Stomach (tissue), 9 donors: Measurements from ENCODE around the gene PSMA5. TPM values are rescaled to one million over a fixed set of nuclear protein-coding genes. Genes with fewer than 3 reads are reported as not detected.
"Not testable (repeated sequence)": the region's sequence is repeated elsewhere in the genome, so short reads cannot be mapped to it uniquely, and the experiment has no call there.

ENCODE experiments used
- DNase-seq, 2 donors: peaks; one replicate each; pipeline versions ENCODE4 v3.0.0 to v3.0.0-alpha.2; 2013 to 2019
- H3K27ac ChIP-seq, 5 donors: fragments of 200-600 bp in 4 of 5; sonication (generic) in 4 of 5; one replicate each; pipeline ENCODE4 v1.5.1; 2013 to 2019; ENCODE audit warnings: mild to moderate bottlenecking in 1 of 5, moderate library complexity in 1 of 5
- H3K27me3 ChIP-seq, 3 donors: fragments of 200-600 bp; sonication (generic); one replicate each; pipeline ENCODE4 v1.5.1; 2017 to 2019; ENCODE audit warnings: mixed run types in 1 of 3
- H3K36me3 ChIP-seq, 4 donors: fragments of 200-600 bp; sonication (generic); 1 replicate in 3 of 4; 2 replicates in 1 of 4; pipeline ENCODE4 v1.5.1; 2016 to 2019
- H3K4me1 ChIP-seq, 4 donors: fragments of 200-600 bp; sonication (generic); one replicate each; pipeline ENCODE4 v1.5.1; 2016 to 2019
- H3K4me3 ChIP-seq, 4 donors: fragments of 200-600 bp; sonication (generic) in 3 of 4; one replicate each; pipeline ENCODE4 v1.5.1; 2016 to 2019; ENCODE audit warnings: mild to moderate bottlenecking in 1 of 4
- H3K9me3 ChIP-seq, 4 donors: fragments of 200-600 bp; sonication (generic); one replicate each; pipeline ENCODE4 v1.5.1; 2016 to 2019
- EP300 ChIP-seq: sonication (generic); formaldehyde crosslinking; IDR thresholded peaks from one replicate; pipeline ENCODE4 v1.6.1; 2017; ENCODE audit warnings: antibody characterized with exemption
- POLR2A ChIP-seq, 4 donors: fragments of 450-650 bp; IDR thresholded peaks; one replicate each; pipeline ENCODE4 v1.6.1; 2016; ENCODE audit warnings: antibody characterized with exemption in 4 of 4, control low read depth in 2 of 4, mild to moderate bottlenecking in 1 of 4, moderate library complexity in 1 of 4
- POLR2AphosphoS5 ChIP-seq, 3 donors: sonication (generic); formaldehyde crosslinking; IDR thresholded peaks; one replicate each; pipeline ENCODE4 v1.6.1; 2016; ENCODE audit warnings: antibody characterized with exemption in 3 of 3
- WGBS, 5 donors: extraction: QIAGEN DNeasy Blood & Tissue Kit in 3 of 5; methylation state at CpG; one replicate each; pipeline versions ENCODE4 v1.1.5 to v1.1.7; 2013 to 2018; 5-methylcytosine and 5-hydroxymethylcytosine counted together
- intact Hi-C: fragments of 100-400 bp; cut with DNase I; formaldehyde crosslinking; loops from one replicate; pipeline ENCODE4 v1.15.1; 2023; ENCODE audit warnings: low total_unique reads
- polyA plus RNA-seq, 3 donors: library from polyadenylated mRNA; stranded (reverse); fragments of 200-250 nt; gene quantifications; one replicate each; pipeline ENCODE4 v1.2.3, GENCODE V29; 2013
- total RNA-seq, 5 donors: library from RNA; depleted of rRNA; stranded (reverse); fragments of >200 nt; gene quantifications; one replicate each; pipeline versions ENCODE4 v1.1.0 to v1.2.3, GENCODE V29; 2014 to 2016
- TF ChIP-seq, protein P1 (sequence below), 7 experiments: fragments of 450-650 bp in 4 of 7; fragments of 200-600 bp in 3 of 7; sonication (generic) in 3 of 7; IDR thresholded peaks; one replicate each; pipeline ENCODE4 v1.5.1; 2016 to 2019; ENCODE audit warnings: antibody characterized with exemption in 7 of 7, control low read depth in 2 of 7, mild to moderate bottlenecking in 1 of 7
- donor health status: healthy with polysubstance abuse.
- donor health status: Bipolar disorder and iron deficiency.
- donor health status: healthy.

Gene PSMA5
- total and polyA plus RNA-seq, 8 donors, result 5.3 to 84.2 (median 38.2) TPM

DNA sequence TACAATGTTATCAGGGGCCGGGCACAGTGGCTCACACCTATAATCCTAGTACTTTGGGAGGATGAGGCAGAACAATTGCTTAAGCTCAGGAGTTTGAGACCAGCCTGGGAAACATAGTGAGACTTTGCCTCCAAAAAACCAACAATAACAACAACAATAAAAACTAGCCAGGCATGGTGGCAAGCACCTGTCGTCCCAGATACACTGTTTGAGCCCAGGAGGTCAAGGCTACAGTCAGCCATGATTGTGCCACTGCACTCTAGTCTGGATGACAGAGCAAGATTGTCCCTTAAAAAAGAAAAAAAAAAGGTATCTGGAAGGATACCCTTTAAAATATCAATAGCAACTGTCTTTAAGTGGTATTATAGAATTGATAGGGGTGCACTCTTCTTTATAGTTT, 44.7 kb downstream of the PSMA5 start:
- H3K27ac ChIP-seq, result peak overlapping the region in 2 of 5 donors; percentile 6 to 65
- 50 to 77% (median 67%) methylated on average over 2 of the region's 2 CpGs for WGBS, 5 donors
- no peaks in the 10 kb centered on the region for H3K27me3 ChIP-seq
- no peak for DNase-seq
- H3K4me1 ChIP-seq, result peaks cover 0 to 53% (median 35%) of the 10 kb centered on the region in 4 donors
- TF ChIP-seq EP300 (no peak), POLR2A (IDR thresholded peaks at IDR 0.05) (no peak), POLR2AphosphoS5 (IDR thresholded peaks at IDR 0.05) (no peak)
- TF ChIP-seq, protein P1, sequence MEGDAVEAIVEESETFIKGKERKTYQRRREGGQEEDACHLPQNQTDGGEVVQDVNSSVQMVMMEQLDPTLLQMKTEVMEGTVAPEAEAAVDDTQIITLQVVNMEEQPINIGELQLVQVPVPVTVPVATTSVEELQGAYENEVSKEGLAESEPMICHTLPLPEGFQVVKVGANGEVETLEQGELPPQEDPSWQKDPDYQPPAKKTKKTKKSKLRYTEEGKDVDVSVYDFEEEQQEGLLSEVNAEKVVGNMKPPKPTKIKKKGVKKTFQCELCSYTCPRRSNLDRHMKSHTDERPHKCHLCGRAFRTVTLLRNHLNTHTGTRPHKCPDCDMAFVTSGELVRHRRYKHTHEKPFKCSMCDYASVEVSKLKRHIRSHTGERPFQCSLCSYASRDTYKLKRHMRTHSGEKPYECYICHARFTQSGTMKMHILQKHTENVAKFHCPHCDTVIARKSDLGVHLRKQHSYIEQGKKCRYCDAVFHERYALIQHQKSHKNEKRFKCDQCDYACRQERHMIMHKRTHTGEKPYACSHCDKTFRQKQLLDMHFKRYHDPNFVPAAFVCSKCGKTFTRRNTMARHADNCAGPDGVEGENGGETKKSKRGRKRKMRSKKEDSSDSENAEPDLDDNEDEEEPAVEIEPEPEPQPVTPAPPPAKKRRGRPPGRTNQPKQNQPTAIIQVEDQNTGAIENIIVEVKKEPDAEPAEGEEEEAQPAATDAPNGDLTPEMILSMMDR (IDR thresholded peaks at IDR 0.05), result no peak
- H3K4me3 ChIP-seq, result no peak overlapping the region
- H3K9me3 ChIP-seq, result no peaks in the 10 kb centered on the region
- H3K36me3 ChIP-seq, result no peaks in the 10 kb centered on the region
- intact Hi-C loops, result no loop called here

DNA sequence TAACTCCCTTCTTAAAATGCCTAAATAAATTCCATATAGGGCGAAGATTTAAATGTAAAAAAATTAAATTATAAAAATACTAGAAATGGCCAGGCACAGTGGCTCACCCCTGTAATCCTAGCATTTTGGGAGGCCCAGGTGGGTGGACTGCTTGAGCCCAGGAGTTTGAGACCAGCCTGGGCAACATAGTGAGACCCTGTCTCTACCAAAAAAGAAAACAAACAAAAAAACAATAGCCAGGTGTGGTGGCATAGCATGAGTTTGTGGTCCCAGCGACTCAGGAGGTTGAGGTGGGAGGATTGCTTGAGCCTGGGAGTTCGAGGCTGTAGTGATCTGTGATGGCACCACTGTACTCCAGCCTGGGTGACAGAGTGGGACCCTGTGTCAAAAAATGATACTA, 46.3 kb downstream of the PSMA5 start:
- TF ChIP-seq EP300 (no peak), POLR2A (IDR thresholded peaks at IDR 0.05) (no peak), POLR2AphosphoS5 (IDR thresholded peaks at IDR 0.05) (no peak)
- TF ChIP-seq, protein P1 (IDR thresholded peaks at IDR 0.05), result no peak
- no peaks in the 10 kb centered on the region for H3K27me3 ChIP-seq
- no peak overlapping the region for H3K4me3 ChIP-seq
- WGBS, 5 donors, result 90 to 96% (median 95%) methylated on average over 3 of the region's 3 CpGs
- intact Hi-C loops, result no loop called here
- H3K27ac ChIP-seq, result peak overlapping the region in 1 of 5 donors; percentile 20
- no peaks in the 10 kb centered on the region for H3K36me3 ChIP-seq
- H3K4me1 ChIP-seq, result peaks cover 0 to 41% (median 24%) of the 10 kb centered on the region in 4 donors
- no peaks in the 10 kb centered on the region for H3K9me3 ChIP-seq
- no peak for DNase-seq

DNA sequence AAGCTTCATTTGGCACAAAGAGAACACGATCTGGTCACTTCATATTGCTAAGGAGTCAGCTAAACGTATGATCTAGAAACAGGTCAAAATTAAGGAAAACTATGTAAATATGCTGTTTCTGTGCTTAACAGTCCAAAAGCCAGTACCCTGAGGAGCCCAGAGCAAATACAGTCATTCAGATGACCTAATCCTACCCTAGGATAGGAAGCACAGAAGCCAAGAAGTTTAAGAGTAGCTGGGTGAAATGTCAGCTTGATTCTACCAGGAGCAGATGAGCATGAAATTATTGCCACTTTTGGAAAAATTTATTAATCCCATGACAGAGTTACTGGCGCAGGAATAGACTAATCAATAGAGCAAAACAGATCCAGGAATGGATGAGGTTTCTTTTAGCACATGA, 46.8 kb downstream of the PSMA5 start:
- peaks cover 0 to 36% (median 21%) of the 10 kb centered on the region in 4 donors for H3K4me1 ChIP-seq
- no peaks in the 10 kb centered on the region for H3K27me3 ChIP-seq
- DNase-seq, result no peak
- H3K4me3 ChIP-seq, result no peak overlapping the region
- H3K9me3 ChIP-seq, result no peaks in the 10 kb centered on the region
- TF ChIP-seq EP300, result no peak
- TF ChIP-seq, protein P1 (IDR thresholded peaks at IDR 0.05), result no peak
- TF ChIP-seq POLR2A (IDR thresholded peaks at IDR 0.05), result no peak
- no peak for TF ChIP-seq POLR2AphosphoS5 (IDR thresholded peaks at IDR 0.05)
- 79 to 91% (median 89%) methylated on average over 3 of the region's 3 CpGs for WGBS, 5 donors
- H3K36me3 ChIP-seq, result no peaks in the 10 kb centered on the region
- intact Hi-C loops, result no loop called here
- peak overlapping the region in 1 of 5 donors; percentile 20 for H3K27ac ChIP-seq

DNA sequence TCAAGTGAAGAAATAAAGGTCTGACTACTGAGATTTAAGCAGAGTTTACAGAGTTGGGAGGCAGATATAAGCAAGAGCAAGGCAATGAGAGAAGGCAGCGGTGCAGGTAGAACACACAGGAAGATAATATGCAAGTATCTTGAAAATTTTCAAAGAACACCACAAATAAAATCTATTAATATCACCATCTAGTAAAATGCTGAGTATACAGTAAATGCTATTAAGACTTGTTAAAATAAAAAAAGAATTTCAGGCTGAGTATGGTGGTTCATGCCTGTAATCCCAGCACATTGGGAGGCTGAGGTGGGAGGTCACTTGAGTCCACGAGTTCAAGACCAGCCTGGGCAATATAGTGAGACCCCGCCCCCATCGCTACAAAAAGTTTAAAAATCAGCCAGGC, 48.5 kb downstream of the PSMA5 start:
- Histone ChIP-seq H3K9me3 (no peaks in the 10 kb centered on the region), H3K27me3 (no peaks in the 10 kb centered on the region), H3K4me3 (no peak overlapping the region), H3K4me1 (peaks cover 0 to 26% (median 12%) of the 10 kb centered on the region in 4 donors), H3K27ac (no peak overlapping the region), H3K36me3 (no peaks in the 10 kb centered on the region)
- WGBS, 5 donors, result 94 to 97% (median 95%) methylated on average over 4 of the region's 4 CpGs
- no peak for TF ChIP-seq POLR2AphosphoS5 (IDR thresholded peaks at IDR 0.05)
- TF ChIP-seq, protein P1 (IDR thresholded peaks at IDR 0.05), result no peak
- TF ChIP-seq EP300, result no peak
- no peak for TF ChIP-seq POLR2A (IDR thresholded peaks at IDR 0.05)
- intact Hi-C loops, result no loop called here
- DNase-seq, result no peak

DNA sequence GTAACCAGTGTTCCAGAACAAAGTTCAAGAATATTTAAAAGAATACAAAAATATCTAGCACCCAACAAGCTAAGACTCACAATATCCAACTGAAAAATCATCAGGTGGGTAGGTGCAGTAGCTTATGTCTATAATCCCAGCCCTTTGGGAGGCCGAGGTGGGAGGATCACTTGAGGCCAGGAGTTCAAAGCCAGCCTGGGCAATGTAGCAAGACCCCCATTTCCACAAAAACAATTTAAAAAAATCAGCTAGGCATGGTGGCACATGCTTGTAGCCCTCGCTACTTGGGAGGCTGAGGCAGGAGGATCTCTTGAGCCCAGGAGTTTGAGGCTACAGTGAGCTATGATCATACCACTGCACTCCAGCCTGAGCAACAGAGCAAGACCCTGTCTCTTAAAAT, 52.6 kb downstream of the PSMA5 start:
- intact Hi-C loops, H3K9me3 ChIP-seq, H3K27me3 ChIP-seq, H3K4me3 ChIP-seq, H3K36me3 ChIP-seq, DNase-seq: not testable (repeated sequence)
- WGBS, 5 donors, result 92 to 95% (median 94%) methylated on average over 2 of the region's 2 CpGs
- Histone ChIP-seq H3K27ac (peak overlapping the region in 1 of 5 donors; percentile 40), H3K4me1 (peaks cover 0 to 46% (median 23%) of the 10 kb centered on the region in 4 donors)
